Panc1 (cell line): ENCODE measurements around the gene MAD1L1.

ENCODE experiments used
- POLR2AphosphoS5 ChIP-seq: IDR thresholded peaks from 2 replicates; pipeline ENCODE4 v1.6.1; 2012; ENCODE audit warnings: mild to moderate bottlenecking, low read depth, low read length, moderate library complexity
- TCF7L2 ChIP-seq: IDR thresholded peaks from 2 replicates; pipeline ENCODE4 v1.6.1; 2011; ENCODE audit warnings: mild to moderate bottlenecking, low read depth, low read length, inconsistent platforms
- TF ChIP-seq, protein P1 (sequence below): fragments of 450-650 bp; IDR thresholded peaks from 2 replicates; pipeline ENCODE4 v1.5.1; 2017; ENCODE audit warnings: mild to moderate bottlenecking
- TF ChIP-seq, protein P2 (sequence below), 2 experiments: IDR thresholded peaks; 2 replicates each; pipeline ENCODE4 v1.6.1; 2011 to 2012; ENCODE audit warnings: low read depth in 2 of 2, control low read depth in 1 of 2, low read length in 1 of 2, mild to moderate bottlenecking in 1 of 2, moderate library complexity in 1 of 2; ENCODE audit not compliant: insufficient read depth in 1 of 2

DNA sequence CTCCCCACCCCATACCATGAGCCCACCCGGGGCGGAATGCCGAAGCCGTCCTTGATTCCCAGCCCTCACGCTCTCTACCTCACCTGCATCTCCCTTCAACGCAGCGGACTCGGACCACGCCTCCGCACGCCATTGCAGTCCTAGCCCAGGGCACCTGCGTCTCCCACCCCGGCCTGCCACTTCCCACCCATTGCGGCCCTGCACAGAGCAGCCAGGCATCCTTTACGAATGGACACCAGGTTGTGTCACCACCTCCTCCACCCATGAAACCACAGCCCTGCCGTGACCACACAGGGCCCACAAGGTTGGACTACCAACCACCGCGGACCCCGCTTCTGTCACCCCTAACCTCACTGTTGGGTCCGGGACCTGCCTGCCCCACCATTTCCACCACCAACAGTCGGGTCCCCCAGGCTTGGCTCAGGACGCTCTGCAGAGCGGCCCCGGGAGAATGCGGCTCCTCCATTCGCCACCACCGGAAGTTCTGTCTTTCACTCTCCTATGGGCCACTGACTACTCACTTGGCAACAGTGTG, 232.5 kb downstream of the MAD1L1 start:
- TF ChIP-seq, protein P1, sequence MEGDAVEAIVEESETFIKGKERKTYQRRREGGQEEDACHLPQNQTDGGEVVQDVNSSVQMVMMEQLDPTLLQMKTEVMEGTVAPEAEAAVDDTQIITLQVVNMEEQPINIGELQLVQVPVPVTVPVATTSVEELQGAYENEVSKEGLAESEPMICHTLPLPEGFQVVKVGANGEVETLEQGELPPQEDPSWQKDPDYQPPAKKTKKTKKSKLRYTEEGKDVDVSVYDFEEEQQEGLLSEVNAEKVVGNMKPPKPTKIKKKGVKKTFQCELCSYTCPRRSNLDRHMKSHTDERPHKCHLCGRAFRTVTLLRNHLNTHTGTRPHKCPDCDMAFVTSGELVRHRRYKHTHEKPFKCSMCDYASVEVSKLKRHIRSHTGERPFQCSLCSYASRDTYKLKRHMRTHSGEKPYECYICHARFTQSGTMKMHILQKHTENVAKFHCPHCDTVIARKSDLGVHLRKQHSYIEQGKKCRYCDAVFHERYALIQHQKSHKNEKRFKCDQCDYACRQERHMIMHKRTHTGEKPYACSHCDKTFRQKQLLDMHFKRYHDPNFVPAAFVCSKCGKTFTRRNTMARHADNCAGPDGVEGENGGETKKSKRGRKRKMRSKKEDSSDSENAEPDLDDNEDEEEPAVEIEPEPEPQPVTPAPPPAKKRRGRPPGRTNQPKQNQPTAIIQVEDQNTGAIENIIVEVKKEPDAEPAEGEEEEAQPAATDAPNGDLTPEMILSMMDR, result no peak
- TF ChIP-seq TCF7L2 (no peak), POLR2AphosphoS5 (no peak)
- TF ChIP-seq, protein P2, sequence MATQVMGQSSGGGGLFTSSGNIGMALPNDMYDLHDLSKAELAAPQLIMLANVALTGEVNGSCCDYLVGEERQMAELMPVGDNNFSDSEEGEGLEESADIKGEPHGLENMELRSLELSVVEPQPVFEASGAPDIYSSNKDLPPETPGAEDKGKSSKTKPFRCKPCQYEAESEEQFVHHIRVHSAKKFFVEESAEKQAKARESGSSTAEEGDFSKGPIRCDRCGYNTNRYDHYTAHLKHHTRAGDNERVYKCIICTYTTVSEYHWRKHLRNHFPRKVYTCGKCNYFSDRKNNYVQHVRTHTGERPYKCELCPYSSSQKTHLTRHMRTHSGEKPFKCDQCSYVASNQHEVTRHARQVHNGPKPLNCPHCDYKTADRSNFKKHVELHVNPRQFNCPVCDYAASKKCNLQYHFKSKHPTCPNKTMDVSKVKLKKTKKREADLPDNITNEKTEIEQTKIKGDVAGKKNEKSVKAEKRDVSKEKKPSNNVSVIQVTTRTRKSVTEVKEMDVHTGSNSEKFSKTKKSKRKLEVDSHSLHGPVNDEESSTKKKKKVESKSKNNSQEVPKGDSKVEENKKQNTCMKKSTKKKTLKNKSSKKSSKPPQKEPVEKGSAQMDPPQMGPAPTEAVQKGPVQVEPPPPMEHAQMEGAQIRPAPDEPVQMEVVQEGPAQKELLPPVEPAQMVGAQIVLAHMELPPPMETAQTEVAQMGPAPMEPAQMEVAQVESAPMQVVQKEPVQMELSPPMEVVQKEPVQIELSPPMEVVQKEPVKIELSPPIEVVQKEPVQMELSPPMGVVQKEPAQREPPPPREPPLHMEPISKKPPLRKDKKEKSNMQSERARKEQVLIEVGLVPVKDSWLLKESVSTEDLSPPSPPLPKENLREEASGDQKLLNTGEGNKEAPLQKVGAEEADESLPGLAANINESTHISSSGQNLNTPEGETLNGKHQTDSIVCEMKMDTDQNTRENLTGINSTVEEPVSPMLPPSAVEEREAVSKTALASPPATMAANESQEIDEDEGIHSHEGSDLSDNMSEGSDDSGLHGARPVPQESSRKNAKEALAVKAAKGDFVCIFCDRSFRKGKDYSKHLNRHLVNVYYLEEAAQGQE (IDR thresholded peaks at IDR 0.05; ENCODE audit: insufficient read depth in 1 of 2, low read depth in 2 of 2, low read length in 1 of 2), result no peak
